Measurements from ENCODE around the gene DIRAS2. TPM values are rescaled to one million over a fixed set of nuclear protein-coding genes. Genes with fewer than 3 reads are reported as not detected.

DIRAS2 gene, protein sequence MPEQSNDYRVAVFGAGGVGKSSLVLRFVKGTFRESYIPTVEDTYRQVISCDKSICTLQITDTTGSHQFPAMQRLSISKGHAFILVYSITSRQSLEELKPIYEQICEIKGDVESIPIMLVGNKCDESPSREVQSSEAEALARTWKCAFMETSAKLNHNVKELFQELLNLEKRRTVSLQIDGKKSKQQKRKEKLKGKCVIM
- 0.11 and 0.39 TPM in 2 replicates for total RNA-seq

DNA sequence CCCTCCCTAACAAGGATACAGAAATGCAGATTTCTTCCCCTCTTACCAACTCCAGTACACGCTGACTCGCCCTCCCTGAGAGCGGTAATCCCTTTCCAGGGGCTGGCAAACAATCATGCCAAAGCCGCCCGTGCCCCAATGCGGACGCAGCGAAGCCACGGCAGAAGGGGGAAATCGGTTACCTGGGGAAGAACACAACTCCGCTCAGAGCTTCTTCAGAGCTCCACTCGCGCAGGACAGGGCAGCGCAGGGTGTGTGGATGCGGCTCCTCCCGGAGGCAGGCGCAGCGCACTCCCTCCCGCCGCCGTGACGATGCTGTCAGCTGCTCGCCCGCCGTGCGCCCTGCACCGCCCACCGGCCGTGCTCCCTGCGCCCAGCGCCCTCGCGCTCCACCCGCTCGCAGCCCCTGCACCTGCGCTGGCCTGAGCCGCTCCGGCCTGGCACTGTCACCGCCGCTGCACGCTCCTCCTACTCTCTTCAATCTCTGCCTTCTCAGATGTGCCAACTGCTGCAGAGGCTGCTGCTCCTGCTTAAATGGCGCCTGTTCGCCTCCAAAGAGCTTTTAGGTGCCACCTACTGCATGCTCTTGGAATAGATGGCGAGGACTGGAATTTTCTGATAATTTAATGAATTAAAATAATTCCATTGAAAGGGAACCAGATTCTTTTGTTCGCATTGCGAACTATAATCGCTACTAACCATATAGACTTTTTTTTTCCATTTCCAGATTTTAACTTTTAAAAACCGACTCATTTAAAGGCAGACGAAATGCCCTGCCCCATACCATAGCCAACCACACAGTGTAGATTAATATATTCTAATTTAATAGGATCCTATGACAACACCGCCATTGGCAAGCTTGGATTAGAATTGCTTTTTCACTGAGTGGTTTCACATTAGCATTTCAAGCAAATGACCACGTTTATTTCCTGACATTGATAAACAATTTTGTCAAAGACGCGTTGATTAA is at the start of gene DIRAS2:
TSS of gene DIRAS2 (minus strand) at position 255 of the 970 bp plus-strand sequence. CDS start 28,997 bp downstream, outside the sequence.

Other genes starting within 250 kb of the DIRAS2 start
- gene SYK, start 159.0 kb upstream of the DIRAS2 start, total RNA-seq: under 0.01 and 0.33 TPM in 2 replicates

Measured in placental epithelial cell (primary cell).